PC-3 (cell line): ENCODE data around the gene OPRM1. TPM values are rescaled to one million over a fixed set of nuclear protein-coding genes. Genes with fewer than 3 reads are reported as not detected.

Source experiments
- ATAC-seq: fragments of 200-7000 bp; cut with Tn5 transposase; 2 replicates; pipeline ENCODE4 v1.9.1; 2020; ENCODE audit warnings: mild to moderate bottlenecking, moderate library complexity
- BruUV-seq: library from RNA; stranded (reverse); fragments of 400-500 nt; replicated peaks from 2 replicates; lab custom pipeline; 2021; lab: Mats Ljungman, UMichigan
- CTCF ChIA-PET: fragments of 300-600 bp; sonication (Branson Sonifier 250); formaldehyde crosslinking; loops from one replicate; lab custom pipeline; 2022; ENCODE audit warnings: antibody characterized with exemption; lab: Charles Lee
- POLR2A ChIA-PET: fragments of 300-600 bp; sonication (Branson Sonifier 250); formaldehyde crosslinking; loops from one replicate; lab custom pipeline; 2022; ENCODE audit warnings: antibody characterized with exemption; ENCODE audit not compliant: unreplicated experiment; lab: Charles Lee
- DNase-seq: peaks from one replicate; pipeline ENCODE4 v3.0.0-alpha.2; 2015
- H2AFZ ChIP-seq: fragments of 300-600 bp; sonication (generic); 2 replicates; pipeline ENCODE4 v1.6.0; 2016; ENCODE audit warnings: antibody characterized with exemption, low read length
- H3F3A ChIP-seq: fragments of 300-600 bp; sonication (generic); one replicate; pipeline ENCODE4 v1.6.0; 2017; ENCODE audit warnings: antibody characterized with exemption, low read length, control low read depth, mild to moderate bottlenecking; ENCODE audit not compliant: unreplicated experiment
- H3K27ac ChIP-seq: fragments of 300-600 bp; sonication (generic); 2 replicates; pipeline ENCODE4 v1.5.1; 2016; ENCODE audit warnings: mild to moderate bottlenecking, low read length
- H3K27me3 ChIP-seq: fragments of 300-600 bp; sonication (generic); 2 replicates; pipeline ENCODE4 v1.6.1; 2016; ENCODE audit warnings: low read length, mixed read lengths
- H3K36me3 ChIP-seq: fragments of 300-600 bp; sonication (generic); 2 replicates; pipeline ENCODE4 v1.6.1; 2016; ENCODE audit warnings: low read depth, mixed run types, low read length, mixed read lengths
- H3K4me1 ChIP-seq: fragments of 300-600 bp; sonication (generic); 2 replicates; pipeline ENCODE4 v1.5.1; 2016; ENCODE audit warnings: low read length; ENCODE audit not compliant: insufficient read depth
- H3K4me2 ChIP-seq: fragments of 300-600 bp; sonication (generic); 2 replicates; pipeline ENCODE4 v1.6.0; 2016; ENCODE audit warnings: low read length
- H3K4me3 ChIP-seq: fragments of 300-600 bp; sonication (generic); 2 replicates; pipeline ENCODE4 v1.5.1; 2016; ENCODE audit warnings: mild to moderate bottlenecking, low read length, mixed read lengths
- H3K79me2 ChIP-seq: fragments of 300-600 bp; sonication (generic); 2 replicates; pipeline ENCODE4 v1.6.1; 2017; ENCODE audit warnings: low read length, mixed read lengths
- H3K9ac ChIP-seq: fragments of 300-600 bp; sonication (generic); 2 replicates; pipeline ENCODE4 v1.6.0; 2016; ENCODE audit warnings: mild to moderate bottlenecking, low read length
- H3K9me2 ChIP-seq: fragments of 300-600 bp; sonication (generic); replicated peaks from 2 replicates; pipeline ENCODE4 v1.6.1; 2016; ENCODE audit warnings: mixed run types, low read length, mixed read lengths
- H3K9me3 ChIP-seq: fragments of 300-600 bp; sonication (generic); 2 replicates; pipeline ENCODE4 v1.6.1; 2016; ENCODE audit warnings: low read length, mixed read lengths
- H4K20me1 ChIP-seq: fragments of 300-600 bp; sonication (generic); 2 replicates; pipeline ENCODE4 v1.6.1; 2016; ENCODE audit warnings: low read length, mixed read lengths
- EZH2 ChIP-seq: fragments of 300-600 bp; sonication (generic); IDR thresholded peaks from one replicate; pipeline ENCODE4 v1.6.1; 2017; ENCODE audit warnings: antibody characterized with exemption, mild to moderate bottlenecking, low read length; ENCODE audit not compliant: unreplicated experiment
- EZH2phosphoT487 ChIP-seq: fragments of 300-600 bp; sonication (generic); IDR thresholded peaks from 2 replicates; pipeline ENCODE4 v1.6.1; 2018; ENCODE audit warnings: mild to moderate bottlenecking, antibody characterized with exemption, low read length, borderline replicate concordance
- intact Hi-C: fragments of 100-400 bp; cut with micrococcal nuclease; formaldehyde crosslinking; loops from 2 replicates; pipeline ENCODE4 v1.9.0; 2023
- total RNA-seq: library from RNA; depleted of rRNA; stranded (reverse); fragments of >200 nt; gene quantifications from 2 replicates; pipeline ENCODE4 v1.2.3, GENCODE V29; 2014
- TF ChIP-seq, protein P1 (sequence below): fragments of 300-600 bp; sonication (generic); conservative IDR thresholded peaks from 2 replicates; pipeline ENCODE4 v1.5.1; 2017; ENCODE audit warnings: antibody characterized with exemption, low read depth, mild to moderate bottlenecking, low read length

OPRM1 gene
- total RNA-seq, 1 experiment from 2014 or later = not detected

DNA sequence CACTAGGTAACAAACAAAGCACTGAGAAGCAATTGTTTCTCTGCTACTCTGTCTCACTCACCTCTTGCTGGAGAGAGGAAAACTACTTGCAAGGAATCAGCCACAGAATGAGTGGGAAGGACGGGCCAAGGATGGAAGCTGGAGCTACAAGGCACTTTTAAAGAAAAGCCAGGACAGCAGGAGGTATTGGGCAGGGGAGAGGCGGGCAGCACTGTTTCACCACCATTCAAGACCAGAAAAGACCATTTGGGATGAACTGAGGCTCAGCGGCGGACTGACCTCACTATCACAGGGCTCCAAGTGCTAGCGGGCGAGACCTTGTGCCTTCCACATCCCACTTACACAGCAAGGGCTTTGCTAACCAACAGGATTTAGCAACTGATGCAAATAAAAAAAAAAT lies 180.2 kb downstream of the OPRM1 start:
- Histone ChIP-seq H3F3A (no peaks in the 10 kb centered on the region), H2AFZ (no peak overlapping the region), H3K27me3 (peaks cover 30% of the 10 kb centered on the region), H3K9ac (no peak overlapping the region), H3K27ac (no peak overlapping the region), H3K79me2 (no peaks in the 10 kb centered on the region), H3K4me2 (no peak overlapping the region), H4K20me1 (no peaks in the 10 kb centered on the region), H3K9me3 (no peaks in the 10 kb centered on the region), H3K4me1 (no peaks in the 10 kb centered on the region), H3K9me2 (no peaks in the 10 kb centered on the region), H3K36me3 (no peaks in the 10 kb centered on the region), H3K4me3 (no peak overlapping the region)
- TF ChIP-seq EZH2 = no peak
- CTCF ChIA-PET = no interaction called here
- ATAC-seq (no peak), DNase-seq (no peak)
- intact Hi-C loops = no loop called here
- no TSS peak for BruUV-seq
- POLR2A ChIA-PET = no interaction called here

DNA sequence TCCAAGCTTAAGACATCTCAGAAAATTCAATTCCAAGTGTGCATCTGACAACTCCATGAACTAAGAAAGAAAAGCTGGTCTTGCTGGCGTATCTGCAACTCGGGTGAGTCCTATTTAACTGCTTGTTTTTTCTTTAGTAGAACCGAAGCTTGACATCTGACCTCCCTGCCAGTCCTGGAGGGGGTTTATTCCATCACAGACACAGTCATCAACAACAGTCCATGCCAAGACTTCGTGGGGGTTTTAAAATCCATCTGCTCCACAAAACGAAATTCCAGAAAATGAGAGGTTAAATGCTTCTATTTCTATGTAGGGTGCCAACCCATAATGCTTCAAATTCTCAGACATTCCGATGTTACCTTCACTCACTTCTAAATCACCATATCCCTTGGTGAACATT lies 183.7 kb downstream of the OPRM1 start:
- no peak overlapping the region for H3K9ac ChIP-seq

DNA sequence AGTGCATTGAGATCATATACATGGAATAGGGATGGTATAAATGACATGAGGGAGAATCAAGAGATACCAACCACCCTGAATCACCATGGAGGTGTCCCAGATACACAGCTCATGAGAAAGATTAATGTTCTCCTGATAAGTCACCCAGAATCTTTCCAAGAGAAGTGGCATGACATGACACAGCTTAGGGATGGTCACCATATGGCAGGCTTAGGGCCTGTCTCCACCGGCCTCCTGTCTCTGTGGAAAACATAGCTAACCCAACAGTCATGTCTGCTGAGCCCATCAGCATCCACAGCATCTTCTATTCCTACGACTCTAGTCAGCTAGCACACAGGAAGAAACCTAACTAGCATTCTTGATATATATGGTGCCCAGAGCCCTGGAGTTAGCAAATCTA lies 184.3 kb downstream of the OPRM1 start:
- DNase-seq (no peak), ATAC-seq (no peak)
- Histone ChIP-seq H3K9me3 (no peaks in the 10 kb centered on the region), H3F3A (no peaks in the 10 kb centered on the region), H3K27me3 (peaks cover 15% of the 10 kb centered on the region), H4K20me1 (no peaks in the 10 kb centered on the region), H3K36me3 (no peaks in the 10 kb centered on the region), H3K4me1 (no peaks in the 10 kb centered on the region), H3K4me2 (no peak overlapping the region), H3K79me2 (no peaks in the 10 kb centered on the region), H3K4me3 (no peak overlapping the region), H3K27ac (no peak overlapping the region), H3K9ac (no peak overlapping the region), H3K9me2 (no peaks in the 10 kb centered on the region), H2AFZ (no peak overlapping the region)
- intact Hi-C loops = no loop called here
- ChIA-PET CTCF (no interaction called here), POLR2A (no interaction called here)
- no TSS peak for BruUV-seq
- TF ChIP-seq EZH2phosphoT487 (no peak), EZH2 (no peak)
- TF ChIP-seq, protein P1, sequence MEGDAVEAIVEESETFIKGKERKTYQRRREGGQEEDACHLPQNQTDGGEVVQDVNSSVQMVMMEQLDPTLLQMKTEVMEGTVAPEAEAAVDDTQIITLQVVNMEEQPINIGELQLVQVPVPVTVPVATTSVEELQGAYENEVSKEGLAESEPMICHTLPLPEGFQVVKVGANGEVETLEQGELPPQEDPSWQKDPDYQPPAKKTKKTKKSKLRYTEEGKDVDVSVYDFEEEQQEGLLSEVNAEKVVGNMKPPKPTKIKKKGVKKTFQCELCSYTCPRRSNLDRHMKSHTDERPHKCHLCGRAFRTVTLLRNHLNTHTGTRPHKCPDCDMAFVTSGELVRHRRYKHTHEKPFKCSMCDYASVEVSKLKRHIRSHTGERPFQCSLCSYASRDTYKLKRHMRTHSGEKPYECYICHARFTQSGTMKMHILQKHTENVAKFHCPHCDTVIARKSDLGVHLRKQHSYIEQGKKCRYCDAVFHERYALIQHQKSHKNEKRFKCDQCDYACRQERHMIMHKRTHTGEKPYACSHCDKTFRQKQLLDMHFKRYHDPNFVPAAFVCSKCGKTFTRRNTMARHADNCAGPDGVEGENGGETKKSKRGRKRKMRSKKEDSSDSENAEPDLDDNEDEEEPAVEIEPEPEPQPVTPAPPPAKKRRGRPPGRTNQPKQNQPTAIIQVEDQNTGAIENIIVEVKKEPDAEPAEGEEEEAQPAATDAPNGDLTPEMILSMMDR = no peak

More for the DNA sequence above, 183.7 kb downstream of the OPRM1 start:
- H2AFZ ChIP-seq = no peak overlapping the region
- DNase-seq (no peak), ATAC-seq (no peak)
- no peak for TF ChIP-seq EZH2
- TF ChIP-seq, protein P1 = no peak
- no peak for TF ChIP-seq EZH2phosphoT487
- no peaks in the 10 kb centered on the region for H3K9me2 ChIP-seq
- ChIA-PET CTCF (no interaction called here), POLR2A (interaction anchor here (0.7 kb wide), 1 partner anchor 10 kb away, joined by 4 read pairs; no protein-coding TSS in a partner anchor)
- H4K20me1 ChIP-seq = no peaks in the 10 kb centered on the region
- H3K4me2 ChIP-seq = no peak overlapping the region
- intact Hi-C loops = no loop called here
- no TSS peak for BruUV-seq
- H3K79me2 ChIP-seq = no peaks in the 10 kb centered on the region
- H3K4me1 ChIP-seq = no peaks in the 10 kb centered on the region
- peaks cover 21% of the 10 kb centered on the region for H3K27me3 ChIP-seq
- H3K36me3 ChIP-seq = no peaks in the 10 kb centered on the region
- H3K4me3 ChIP-seq = no peak overlapping the region
- no peaks in the 10 kb centered on the region for H3K9me3 ChIP-seq
- no peaks in the 10 kb centered on the region for H3F3A ChIP-seq
- no peak overlapping the region for H3K27ac ChIP-seq
